Type B pancreatic cell (in vitro differentiated cells): ENCODE data around the gene FAM3A. TPM values are rescaled to one million over a fixed set of nuclear protein-coding genes. Genes with fewer than 3 reads are reported as not detected.
"Not testable (repeated sequence)": the region's sequence is repeated elsewhere in the genome, so short reads cannot be mapped to it uniquely, and the experiment has no call there.

ENCODE experiments used
- DNase-seq: peaks from one replicate; pipeline ENCODE4 v3.0.0; 2021; ENCODE audit warnings: mixed read lengths; ENCODE audit not compliant: unreplicated experiment; ENCODE audit errors: extremely low spot score
- H3K27ac Mint-ChIP-seq: 2 replicates; pipeline ENCODE4 v1.8.0; 2021; ENCODE audit warnings: mild to moderate bottlenecking, mixed read lengths
- H3K27me3 Mint-ChIP-seq: 2 replicates; pipeline ENCODE4 v1.8.0; 2021; ENCODE audit warnings: mixed read lengths
- H3K36me3 Mint-ChIP-seq: 2 replicates; pipeline ENCODE4 v1.8.0; 2021; ENCODE audit warnings: mixed read lengths
- H3K4me1 Mint-ChIP-seq: one replicate; pipeline ENCODE4 v1.8.0; 2021; ENCODE audit warnings: mixed read lengths; ENCODE audit not compliant: unreplicated experiment
- H3K4me3 Mint-ChIP-seq: 2 replicates; pipeline ENCODE4 v1.8.0; 2021; ENCODE audit warnings: mild to moderate bottlenecking, mixed read lengths
- H3K9me3 Mint-ChIP-seq: 2 replicates; pipeline ENCODE4 v1.8.0; 2021; ENCODE audit warnings: mixed read lengths
- total RNA-seq: library from RNA; stranded (reverse); gene quantifications from 2 replicates; pipeline ENCODE4 v1.2.1, GENCODE V29; 2021; ENCODE audit warnings: low replicate concordance
- TF ChIP-seq, protein P1 (sequence below): fragments of 200-600 bp; sonication (generic); conservative IDR thresholded peaks from 2 replicates; pipeline ENCODE4 v1.5.0; 2021; ENCODE audit warnings: antibody characterized with exemption, mild to moderate bottlenecking

The FAM3A gene
- total RNA-seq, 1 donor from 2014 or later: 34.1 TPM

DNA sequence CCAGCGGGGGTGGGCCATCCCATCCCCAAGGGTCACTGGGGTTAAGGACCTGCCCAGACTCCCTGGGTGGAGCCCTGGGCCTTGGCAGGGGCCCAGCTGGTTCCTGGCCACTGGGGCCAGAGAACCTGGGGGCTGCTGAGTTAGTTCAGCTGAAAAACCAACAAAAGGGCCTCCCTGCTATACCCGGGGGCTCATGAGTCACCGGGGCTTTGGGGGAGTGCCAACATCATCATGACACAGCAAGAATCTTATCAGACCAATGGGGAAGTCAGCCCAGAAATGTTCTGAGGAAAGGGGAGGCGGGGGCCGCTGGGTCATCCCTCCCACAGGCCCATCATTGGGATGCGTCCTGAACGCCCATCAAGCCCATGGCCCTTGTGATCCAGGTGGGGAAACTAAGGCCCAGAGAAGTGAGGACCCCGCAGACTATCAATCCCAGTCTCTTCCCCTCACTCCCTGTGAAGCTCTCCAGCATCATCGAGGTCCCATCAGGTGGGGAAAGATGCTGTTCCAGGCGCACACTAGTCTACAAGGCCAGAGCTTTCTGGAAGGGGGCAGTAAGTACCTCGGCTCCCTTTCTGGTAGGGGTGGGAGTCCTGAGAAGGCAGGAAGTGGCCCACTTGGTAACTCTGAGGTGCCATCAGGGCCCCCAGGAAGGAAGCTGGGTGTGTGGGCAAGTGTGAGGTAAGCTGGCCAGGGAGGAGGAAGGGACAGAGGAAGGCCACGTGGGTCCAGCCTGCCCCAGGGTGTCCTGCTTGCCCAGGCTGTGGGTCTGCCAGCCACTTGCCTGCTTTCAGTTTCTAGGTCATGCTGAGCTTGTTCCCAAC is 26.1 kb upstream of the FAM3A start:
- TF ChIP-seq, protein P1, sequence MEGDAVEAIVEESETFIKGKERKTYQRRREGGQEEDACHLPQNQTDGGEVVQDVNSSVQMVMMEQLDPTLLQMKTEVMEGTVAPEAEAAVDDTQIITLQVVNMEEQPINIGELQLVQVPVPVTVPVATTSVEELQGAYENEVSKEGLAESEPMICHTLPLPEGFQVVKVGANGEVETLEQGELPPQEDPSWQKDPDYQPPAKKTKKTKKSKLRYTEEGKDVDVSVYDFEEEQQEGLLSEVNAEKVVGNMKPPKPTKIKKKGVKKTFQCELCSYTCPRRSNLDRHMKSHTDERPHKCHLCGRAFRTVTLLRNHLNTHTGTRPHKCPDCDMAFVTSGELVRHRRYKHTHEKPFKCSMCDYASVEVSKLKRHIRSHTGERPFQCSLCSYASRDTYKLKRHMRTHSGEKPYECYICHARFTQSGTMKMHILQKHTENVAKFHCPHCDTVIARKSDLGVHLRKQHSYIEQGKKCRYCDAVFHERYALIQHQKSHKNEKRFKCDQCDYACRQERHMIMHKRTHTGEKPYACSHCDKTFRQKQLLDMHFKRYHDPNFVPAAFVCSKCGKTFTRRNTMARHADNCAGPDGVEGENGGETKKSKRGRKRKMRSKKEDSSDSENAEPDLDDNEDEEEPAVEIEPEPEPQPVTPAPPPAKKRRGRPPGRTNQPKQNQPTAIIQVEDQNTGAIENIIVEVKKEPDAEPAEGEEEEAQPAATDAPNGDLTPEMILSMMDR: no peak
- Mint-ChIP-seq H3K4me1 (peaks cover 10% of the 10 kb centered on the region), H3K27me3 (no peaks in the 10 kb centered on the region), H3K27ac (no peak overlapping the region), H3K9me3 (no peaks in the 10 kb centered on the region), H3K4me3 (no peak overlapping the region), H3K36me3 (no peaks in the 10 kb centered on the region)
- no peak for DNase-seq

GRCh38 chrX:154541589-154541895 is 25.5 kb upstream of the FAM3A start:
- no peak for DNase-seq
- H3K4me1 Mint-ChIP-seq: peaks cover 10% of the 10 kb centered on the region
- H3K27me3 Mint-ChIP-seq: no peaks in the 10 kb centered on the region
- H3K9me3 Mint-ChIP-seq: no peaks in the 10 kb centered on the region
- H3K36me3 Mint-ChIP-seq: no peaks in the 10 kb centered on the region
- no peak overlapping the region for H3K4me3 Mint-ChIP-seq
- TF ChIP-seq, protein P1: no peak
- peak overlapping the region; percentile 48 for H3K27ac Mint-ChIP-seq

GRCh38 chrX:154540897-154541535 is 25.0 kb upstream of the FAM3A start:
- Mint-ChIP-seq H3K36me3 (no peaks in the 10 kb centered on the region), H3K27ac (peak overlapping the region; percentile 48), H3K9me3 (no peaks in the 10 kb centered on the region), H3K4me3 (no peak overlapping the region), H3K27me3 (no peaks in the 10 kb centered on the region), H3K4me1 (peaks cover 7% of the 10 kb centered on the region)
- TF ChIP-seq, protein P1: no peak
- no peak for DNase-seq

DNA sequence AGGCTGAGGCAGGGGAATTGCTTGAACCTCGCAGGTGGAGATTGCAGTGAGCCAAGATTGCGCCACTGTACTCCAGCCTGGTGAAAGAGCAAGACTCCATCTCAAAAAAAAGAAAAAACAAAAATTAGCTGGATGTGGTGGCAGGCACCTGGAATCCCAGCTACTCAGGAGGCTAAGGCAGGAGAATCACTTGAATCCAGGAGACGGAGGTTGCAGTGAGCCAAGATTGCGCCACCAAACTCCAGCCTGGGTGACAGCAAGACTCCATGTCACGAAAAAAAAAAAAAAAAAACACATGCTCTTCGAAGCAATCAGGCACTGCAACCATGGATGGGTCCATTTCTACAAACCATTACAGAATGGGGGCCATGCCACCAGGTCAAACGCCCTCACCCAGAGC is 24.3 kb upstream of the FAM3A start:
- DNase-seq, H3K4me3 Mint-ChIP-seq: not testable (repeated sequence)

DNA sequence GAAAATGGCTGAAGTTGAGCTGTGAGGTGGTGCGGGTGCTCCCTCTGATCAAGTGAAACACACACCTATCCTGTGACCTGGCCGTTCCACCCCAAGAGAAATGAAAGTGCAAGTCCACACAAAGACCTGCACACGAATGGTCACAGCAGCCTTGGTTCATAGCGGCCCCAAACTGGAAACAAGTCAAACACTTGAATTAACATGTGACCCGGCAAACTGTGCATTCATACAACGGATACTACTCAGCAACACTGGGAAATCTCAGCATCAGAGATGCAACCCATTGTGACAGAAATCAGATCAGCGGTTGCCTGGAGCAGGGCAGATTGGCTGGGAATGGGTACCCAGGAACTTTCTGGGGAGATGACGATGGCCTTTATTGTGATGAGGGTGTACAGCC is 23.0 kb upstream of the FAM3A start:
- peaks cover 6% of the 10 kb centered on the region for H3K4me1 Mint-ChIP-seq
- no peak overlapping the region for H3K27ac Mint-ChIP-seq
- H3K27me3 Mint-ChIP-seq: no peaks in the 10 kb centered on the region
- H3K36me3 Mint-ChIP-seq: no peaks in the 10 kb centered on the region
- H3K4me3 Mint-ChIP-seq: no peak overlapping the region
- TF ChIP-seq, protein P1: no peak
- no peaks in the 10 kb centered on the region for H3K9me3 Mint-ChIP-seq
- no peak for DNase-seq

More for the DNA sequence above, 24.3 kb upstream of the FAM3A start:
- not testable (repeated sequence) for H3K4me1 Mint-ChIP-seq, H3K27me3 Mint-ChIP-seq, H3K27ac Mint-ChIP-seq, H3K36me3 Mint-ChIP-seq, H3K9me3 Mint-ChIP-seq

GRCh38 chrX:154535892-154536291 is 19.9 kb upstream of the FAM3A start:
- no peaks in the 10 kb centered on the region for H3K36me3 Mint-ChIP-seq

More at GRCh38 chrX:154535892-154536291, 19.9 kb upstream of the FAM3A start:
- Mint-ChIP-seq H3K4me1 (peaks cover 6% of the 10 kb centered on the region), H3K9me3 (no peaks in the 10 kb centered on the region), H3K27ac (no peak overlapping the region), H3K4me3 (no peak overlapping the region), H3K27me3 (no peaks in the 10 kb centered on the region)
- TF ChIP-seq, protein P1: no peak
- DNase-seq: no peak
